Measurements from ENCODE around the gene RAET1L. TPM values are rescaled to one million over a fixed set of nuclear protein-coding genes. Genes with fewer than 3 reads are reported as not detected.
"Not testable (repeated sequence)": the region's sequence is repeated elsewhere in the genome, so short reads cannot be mapped to it uniquely, and the experiment has no call there.

RAET1L gene
- total RNA-seq, 4 donors from 2014 or later: not detected

DNA sequence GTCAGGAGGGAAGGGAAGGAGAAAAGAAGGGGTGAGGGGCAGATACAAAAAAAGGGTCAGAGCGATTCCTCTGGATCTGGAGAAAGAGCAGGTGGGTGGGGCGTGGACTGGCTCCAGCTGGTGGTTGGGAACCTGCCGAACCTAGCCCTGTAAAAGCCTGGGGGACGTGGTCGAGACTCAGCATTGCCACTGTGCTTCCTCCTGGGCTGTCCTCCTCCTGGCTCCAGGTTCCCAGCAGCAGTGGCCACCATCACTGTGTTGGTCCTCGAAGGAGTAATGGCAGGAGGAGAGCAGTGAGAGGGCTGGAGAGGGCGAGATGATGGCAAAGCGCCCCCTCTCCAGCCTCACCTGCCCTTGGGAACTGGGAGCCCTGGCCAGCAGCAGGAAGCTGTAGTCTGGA, 3.5 kb upstream of the RAET1L start:
- intact Hi-C loops (cut with DNase I; ENCODE audit: low total_unique reads): no loop called here
- Histone ChIP-seq H3K36me3 (no peaks in the 10 kb centered on the region), H3K9me3 (no peaks in the 10 kb centered on the region), H3K27ac (no peak overlapping the region), H3K4me1 (peaks cover 11 to 16% (median 13%) of the 10 kb centered on the region in 4 donors), H3K4me3 (no peak overlapping the region), H3K27me3 (peaks cover 48% of the 10 kb centered on the region)
- WGBS, 2 donors (ENCODE audit: low coverage in 1 of 2): 68% methylated on average over 8 of the region's 8 CpGs; no CpG with 5 or more reads in 1 of the 2 donors
- in situ Hi-C loops (cut with MboI; ENCODE audit: low pct_ligation_motif_present in 1 of 4, low pct_unique_long_range_greater_than_20kb in 1 of 4, low sequenced_read_pairs in 3 of 4): loop anchor here in 1 of 4 donors (5.0 kb wide), 1 partner anchor 96 kb away; no protein-coding TSS in a partner anchor
- no peak for DNase-seq
- TF ChIP-seq CTCF (IDR thresholded peaks at IDR 0.05): no peak
- no peak for TF ChIP-seq EP300 (IDR thresholded peaks at IDR 0.05; ENCODE audit: low read depth)
- TF ChIP-seq POLR2A (IDR thresholded peaks at IDR 0.05): no peak
- TF ChIP-seq POLR2AphosphoS5 (IDR thresholded peaks at IDR 0.05): no peak

DNA sequence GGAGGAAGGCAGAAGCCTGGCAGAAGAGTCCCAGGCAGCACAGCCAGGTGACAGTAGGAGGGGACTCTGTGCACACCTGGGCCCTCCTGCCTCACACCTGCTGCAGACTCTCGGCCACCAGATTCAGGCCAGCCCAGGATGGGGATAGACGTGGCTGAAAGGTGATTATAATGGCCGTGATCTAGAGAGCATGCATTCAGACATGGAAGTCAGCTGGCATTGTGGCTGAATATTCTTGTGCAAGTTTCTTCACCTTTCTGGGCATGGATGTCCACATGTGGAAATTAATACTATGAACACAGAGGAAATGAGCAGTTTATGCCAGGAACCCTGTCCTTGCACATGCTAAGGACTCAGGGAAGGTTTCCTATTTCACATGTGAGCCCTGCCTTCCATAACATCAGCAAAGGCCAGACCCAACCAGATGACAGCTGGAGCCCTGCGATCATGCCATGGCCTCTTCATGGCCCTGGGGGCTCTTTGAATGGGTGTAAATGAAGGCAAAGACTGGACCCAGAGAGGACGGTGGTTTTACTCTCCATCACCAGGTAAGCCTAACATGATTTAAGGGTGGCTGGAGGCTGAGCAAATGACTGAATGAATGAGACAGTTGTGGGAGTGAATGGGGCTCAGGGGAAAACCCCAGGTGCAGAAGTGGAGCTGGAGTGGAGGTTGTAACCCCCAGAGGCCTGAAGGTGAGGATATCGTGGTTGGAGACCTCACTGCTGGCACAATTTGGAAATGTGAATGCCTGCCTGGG, 2.7 kb upstream of the RAET1L start:
- no peak for TF ChIP-seq EP300 (IDR thresholded peaks at IDR 0.05; ENCODE audit: low read depth)
- no peak for TF ChIP-seq CTCF (IDR thresholded peaks at IDR 0.05)
- TF ChIP-seq POLR2AphosphoS5 (IDR thresholded peaks at IDR 0.05): no peak
- TF ChIP-seq POLR2A (IDR thresholded peaks at IDR 0.05): no peak
- 72% methylated on average over 6 of the region's 6 CpGs; no CpG with 5 or more reads in 1 of the 2 donors for WGBS, 2 donors (ENCODE audit: low coverage in 1 of 2)
- Histone ChIP-seq H3K9me3 (no peaks in the 10 kb centered on the region), H3K36me3 (no peaks in the 10 kb centered on the region), H3K4me3 (no peak overlapping the region), H3K4me1 (peaks cover 11 to 16% (median 13%) of the 10 kb centered on the region in 4 donors), H3K27ac (no peak overlapping the region), H3K27me3 (peaks cover 47% of the 10 kb centered on the region)
- in situ Hi-C loops (cut with MboI; ENCODE audit: low pct_ligation_motif_present in 1 of 4, low pct_unique_long_range_greater_than_20kb in 1 of 4, low sequenced_read_pairs in 3 of 4): loop anchor here in 1 of 4 donors (5.0 kb wide), 1 partner anchor 96 kb away; no protein-coding TSS in a partner anchor
- DNase-seq: no peak
- intact Hi-C loops (cut with DNase I; ENCODE audit: low total_unique reads): no loop called here

GRCh38 chr6:150026976-150027805, 1.9 kb upstream of the RAET1L start:
- Histone ChIP-seq H3K27me3 (peaks cover 46% of the 10 kb centered on the region), H3K4me1 (peaks cover 11 to 16% (median 13%) of the 10 kb centered on the region in 4 donors), H3K9me3 (no peaks in the 10 kb centered on the region), H3K4me3 (no peak overlapping the region), H3K36me3 (no peaks in the 10 kb centered on the region), H3K27ac (no peak overlapping the region)
- TF ChIP-seq POLR2AphosphoS5 (IDR thresholded peaks at IDR 0.05): no peak
- TF ChIP-seq CTCF (IDR thresholded peaks at IDR 0.05): no peak
- TF ChIP-seq POLR2A (IDR thresholded peaks at IDR 0.05): no peak
- no peak for TF ChIP-seq EP300 (IDR thresholded peaks at IDR 0.05; ENCODE audit: low read depth)
- 76% methylated on average over 9 of the region's 9 CpGs; no CpG with 5 or more reads in 1 of the 2 donors for WGBS, 2 donors (ENCODE audit: low coverage in 1 of 2)
- DNase-seq: no peak
- in situ Hi-C loops (cut with MboI; ENCODE audit: low pct_ligation_motif_present in 1 of 4, low pct_unique_long_range_greater_than_20kb in 1 of 4, low sequenced_read_pairs in 3 of 4) (loop anchor here in 1 of 4 donors (5.0 kb wide), 1 partner anchor 95 kb away; no protein-coding TSS in a partner anchor), intact Hi-C loops (cut with DNase I; ENCODE audit: low total_unique reads) (no loop called here)

- Histone ChIP-seq H3K4me3 (no peak overlapping the region), H3K4me1 (peaks cover 11 to 16% (median 13%) of the 10 kb centered on the region in 4 donors), H3K27me3 (peaks cover 46% of the 10 kb centered on the region), H3K27ac (no peak overlapping the region), H3K9me3 (no peaks in the 10 kb centered on the region), H3K36me3 (no peaks in the 10 kb centered on the region)
- 47 to 70% methylated on average over 3 to 11 of the region's 11 CpGs for WGBS, 2 donors (ENCODE audit: low coverage in 1 of 2)
- in situ Hi-C loops (cut with MboI; ENCODE audit: low pct_ligation_motif_present in 1 of 4, low pct_unique_long_range_greater_than_20kb in 1 of 4, low sequenced_read_pairs in 3 of 4): loop anchor here in 3 of 4 donors (5.0 to 25.0 kb wide), 2 partner anchors 92 to 187 kb away; no protein-coding TSS in a partner anchor
- DNase-seq: no peak
- TF ChIP-seq EP300 (IDR thresholded peaks at IDR 0.05; ENCODE audit: low read depth) (no peak), CTCF (IDR thresholded peaks at IDR 0.05) (no peak), POLR2A (IDR thresholded peaks at IDR 0.05) (no peak), POLR2AphosphoS5 (IDR thresholded peaks at IDR 0.05) (no peak)
- intact Hi-C loops (cut with DNase I; ENCODE audit: low total_unique reads): no loop called here
Observed at GRCh38 chr6:150024646-150025155, 631 bp downstream of the RAET1L start.

GRCh38 chr6:150024021-150024420, 1.3 kb downstream of the RAET1L start:
- in situ Hi-C loops (cut with MboI; ENCODE audit: low pct_ligation_motif_present in 1 of 4, low pct_unique_long_range_greater_than_20kb in 1 of 4, low sequenced_read_pairs in 3 of 4): loop anchor here in 2 of 4 donors (25.0 kb wide), 1 partner anchor 187 kb away; no protein-coding TSS in a partner anchor
- Histone ChIP-seq H3K27me3 (peaks cover 50% of the 10 kb centered on the region), H3K4me1 (peaks cover 11 to 16% (median 13%) of the 10 kb centered on the region in 4 donors)
- H3K27ac ChIP-seq; H3K4me3 ChIP-seq; H3K9me3 ChIP-seq; DNase-seq; H3K36me3 ChIP-seq; intact Hi-C loops (cut with DNase I; ENCODE audit: low total_unique reads): not testable (repeated sequence)
- WGBS, 2 donors (ENCODE audit: low coverage in 1 of 2): 80% methylated on average over 2 of the region's 2 CpGs; no CpG with 5 or more reads in 1 of the 2 donors
